ENCODE results near the gene ZNF785. TPM values are rescaled to one million over a fixed set of nuclear protein-coding genes. Genes with fewer than 3 reads are reported as not detected.

Gene ZNF785
- total and polyA plus RNA-seq, 2 of the 13 experiments (the other 11 are each of a cell fraction or from before 2014, with no cell fraction given): 0.01 TPM; not detected in 1

DNA sequence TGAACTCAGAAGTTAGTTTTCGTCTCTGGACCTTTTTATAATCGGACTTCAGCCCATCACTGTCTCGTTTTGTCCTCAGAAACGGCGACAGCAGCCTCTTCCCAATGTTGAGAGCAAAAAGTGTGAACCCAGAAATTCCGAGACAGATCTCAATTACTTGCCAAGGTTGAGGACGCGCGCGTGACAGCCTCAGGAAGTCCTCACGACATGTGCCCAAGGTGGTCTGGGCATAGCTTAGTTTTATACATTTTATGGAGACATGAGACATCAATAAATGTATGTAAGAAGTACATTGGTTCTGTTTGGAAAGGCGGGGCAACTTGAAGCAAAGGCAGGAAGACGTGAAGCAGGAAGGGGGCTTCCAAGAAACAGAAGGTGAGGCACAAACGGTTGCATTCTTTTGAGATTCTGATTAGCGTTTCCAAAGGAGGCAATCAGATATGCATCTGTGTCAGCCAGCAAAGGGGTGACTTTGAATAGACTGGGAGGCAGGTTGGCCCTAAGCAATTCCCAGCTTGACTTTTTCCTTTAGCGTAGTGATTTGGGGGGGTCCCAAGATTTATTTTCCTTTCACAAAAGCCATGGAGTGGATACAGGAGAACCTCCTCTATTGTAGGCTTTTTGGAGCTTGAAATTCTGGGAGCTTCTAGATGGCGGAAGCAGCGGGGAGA, 50.3 kb downstream of the ZNF785 start (continued):
- TF ChIP-seq, protein P1, sequence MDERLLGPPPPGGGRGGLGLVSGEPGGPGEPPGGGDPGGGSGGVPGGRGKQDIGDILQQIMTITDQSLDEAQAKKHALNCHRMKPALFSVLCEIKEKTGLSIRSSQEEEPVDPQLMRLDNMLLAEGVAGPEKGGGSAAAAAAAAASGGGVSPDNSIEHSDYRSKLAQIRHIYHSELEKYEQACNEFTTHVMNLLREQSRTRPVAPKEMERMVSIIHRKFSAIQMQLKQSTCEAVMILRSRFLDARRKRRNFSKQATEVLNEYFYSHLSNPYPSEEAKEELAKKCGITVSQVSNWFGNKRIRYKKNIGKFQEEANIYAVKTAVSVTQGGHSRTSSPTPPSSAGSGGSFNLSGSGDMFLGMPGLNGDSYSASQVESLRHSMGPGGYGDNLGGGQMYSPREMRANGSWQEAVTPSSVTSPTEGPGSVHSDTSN (CRISPR knock-in tag; IDR thresholded peaks at IDR 0.05): no peak
- peak; percentile 10; the same call in 1 of the 2 replicates for TF ChIP-seq TARDBP (CRISPR knock-in tag; IDR thresholded peaks at IDR 0.05)
- TF ChIP-seq, protein P2, sequence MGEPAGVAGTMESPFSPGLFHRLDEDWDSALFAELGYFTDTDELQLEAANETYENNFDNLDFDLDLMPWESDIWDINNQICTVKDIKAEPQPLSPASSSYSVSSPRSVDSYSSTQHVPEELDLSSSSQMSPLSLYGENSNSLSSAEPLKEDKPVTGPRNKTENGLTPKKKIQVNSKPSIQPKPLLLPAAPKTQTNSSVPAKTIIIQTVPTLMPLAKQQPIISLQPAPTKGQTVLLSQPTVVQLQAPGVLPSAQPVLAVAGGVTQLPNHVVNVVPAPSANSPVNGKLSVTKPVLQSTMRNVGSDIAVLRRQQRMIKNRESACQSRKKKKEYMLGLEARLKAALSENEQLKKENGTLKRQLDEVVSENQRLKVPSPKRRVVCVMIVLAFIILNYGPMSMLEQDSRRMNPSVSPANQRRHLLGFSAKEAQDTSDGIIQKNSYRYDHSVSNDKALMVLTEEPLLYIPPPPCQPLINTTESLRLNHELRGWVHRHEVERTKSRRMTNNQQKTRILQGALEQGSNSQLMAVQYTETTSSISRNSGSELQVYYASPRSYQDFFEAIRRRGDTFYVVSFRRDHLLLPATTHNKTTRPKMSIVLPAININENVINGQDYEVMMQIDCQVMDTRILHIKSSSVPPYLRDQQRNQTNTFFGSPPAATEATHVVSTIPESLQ (CRISPR knock-in tag; conservative IDR thresholded peaks at IDR 0.05): no peak
- TF ChIP-seq ZNF235 (CRISPR knock-in tag; IDR thresholded peaks at IDR 0.05; ENCODE audit: borderline replicate concordance): no peak
- TF ChIP-seq CC2D1A (CRISPR knock-in tag; IDR thresholded peaks at IDR 0.05): peak; percentile 66; the same call in 1 of the 2 replicates
- no peak for TF ChIP-seq ZNF138 (CRISPR knock-in tag; IDR thresholded peaks at IDR 0.05; ENCODE audit: low read depth)
- TF ChIP-seq, protein P3, sequence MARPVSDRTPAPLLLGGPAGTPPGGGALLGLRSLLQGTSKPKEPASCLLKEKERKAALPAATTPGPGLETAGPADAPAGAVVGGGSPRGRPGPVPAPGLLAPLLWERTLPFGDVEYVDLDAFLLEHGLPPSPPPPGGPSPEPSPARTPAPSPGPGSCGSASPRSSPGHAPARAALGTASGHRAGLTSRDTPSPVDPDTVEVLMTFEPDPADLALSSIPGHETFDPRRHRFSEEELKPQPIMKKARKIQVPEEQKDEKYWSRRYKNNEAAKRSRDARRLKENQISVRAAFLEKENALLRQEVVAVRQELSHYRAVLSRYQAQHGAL (CRISPR knock-in tag; IDR thresholded peaks at IDR 0.05; ENCODE audit: not compliant biosample characterization): no peak
- no peak for TF ChIP-seq MAFG (CRISPR knock-in tag; IDR thresholded peaks at IDR 0.05)
- TF ChIP-seq PCBP1 (IDR thresholded peaks at IDR 0.05; ENCODE audit: borderline replicate concordance, low read depth, low read length): no peak
- peak; percentile 9; the same call in 1 of the 2 replicates for TF ChIP-seq ZNF296 (CRISPR knock-in tag; conservative IDR thresholded peaks at IDR 0.05)
- TF ChIP-seq ZNF3 (CRISPR knock-in tag; IDR thresholded peaks at IDR 0.05): no peak
- TF ChIP-seq ATRX (CRISPR knock-in tag; IDR thresholded peaks at IDR 0.05; ENCODE audit: borderline replicate concordance): no peak
- no peak for TF ChIP-seq ZNF326 (CRISPR knock-in tag; IDR thresholded peaks at IDR 0.05; ENCODE audit: borderline replicate concordance)
- no peak for TF ChIP-seq KMT2A (CRISPR knock-in tag; IDR thresholded peaks at IDR 0.05)
- TF ChIP-seq, protein P4, sequence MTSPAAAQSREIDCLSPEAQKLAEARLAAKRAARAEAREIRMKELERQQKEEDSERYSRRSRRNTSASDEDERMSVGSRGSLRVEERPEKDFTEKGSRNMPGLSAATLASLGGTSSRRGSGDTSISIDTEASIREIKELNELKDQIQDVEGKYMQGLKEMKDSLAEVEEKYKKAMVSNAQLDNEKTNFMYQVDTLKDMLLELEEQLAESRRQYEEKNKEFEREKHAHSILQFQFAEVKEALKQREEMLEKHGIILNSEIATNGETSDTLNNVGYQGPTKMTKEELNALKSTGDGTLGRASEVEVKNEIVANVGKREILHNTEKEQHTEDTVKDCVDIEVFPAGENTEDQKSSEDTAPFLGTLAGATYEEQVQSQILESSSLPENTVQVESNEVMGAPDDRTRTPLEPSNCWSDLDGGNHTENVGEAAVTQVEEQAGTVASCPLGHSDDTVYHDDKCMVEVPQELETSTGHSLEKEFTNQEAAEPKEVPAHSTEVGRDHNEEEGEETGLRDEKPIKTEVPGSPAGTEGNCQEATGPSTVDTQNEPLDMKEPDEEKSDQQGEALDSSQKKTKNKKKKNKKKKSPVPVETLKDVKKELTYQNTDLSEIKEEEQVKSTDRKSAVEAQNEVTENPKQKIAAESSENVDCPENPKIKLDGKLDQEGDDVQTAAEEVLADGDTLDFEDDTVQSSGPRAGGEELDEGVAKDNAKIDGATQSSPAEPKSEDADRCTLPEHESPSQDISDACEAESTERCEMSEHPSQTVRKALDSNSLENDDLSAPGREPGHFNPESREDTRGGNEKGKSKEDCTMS (CRISPR knock-in tag; conservative IDR thresholded peaks at IDR 0.05): no peak
- TF ChIP-seq, protein P5, sequence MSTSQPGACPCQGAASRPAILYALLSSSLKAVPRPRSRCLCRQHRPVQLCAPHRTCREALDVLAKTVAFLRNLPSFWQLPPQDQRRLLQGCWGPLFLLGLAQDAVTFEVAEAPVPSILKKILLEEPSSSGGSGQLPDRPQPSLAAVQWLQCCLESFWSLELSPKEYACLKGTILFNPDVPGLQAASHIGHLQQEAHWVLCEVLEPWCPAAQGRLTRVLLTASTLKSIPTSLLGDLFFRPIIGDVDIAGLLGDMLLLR (CRISPR knock-in tag; IDR thresholded peaks at IDR 0.05): 0 out of 2 replicates have a peak, but pooled peaks have one; percentile 4
- no peak for TF ChIP-seq NRL (CRISPR knock-in tag; IDR thresholded peaks at IDR 0.05; ENCODE audit: borderline replicate concordance)
- TF ChIP-seq ZSCAN9 (CRISPR knock-in tag; IDR thresholded peaks at IDR 0.05; ENCODE audit: borderline replicate concordance): no peak
- TF ChIP-seq NFATC3 (CRISPR knock-in tag; IDR thresholded peaks at IDR 0.05): peak; percentile 77; the same call in 1 of the 2 replicates
- no peak for TF ChIP-seq ZFP62 (CRISPR knock-in tag; IDR thresholded peaks at IDR 0.05)
- TF ChIP-seq, protein P6, sequence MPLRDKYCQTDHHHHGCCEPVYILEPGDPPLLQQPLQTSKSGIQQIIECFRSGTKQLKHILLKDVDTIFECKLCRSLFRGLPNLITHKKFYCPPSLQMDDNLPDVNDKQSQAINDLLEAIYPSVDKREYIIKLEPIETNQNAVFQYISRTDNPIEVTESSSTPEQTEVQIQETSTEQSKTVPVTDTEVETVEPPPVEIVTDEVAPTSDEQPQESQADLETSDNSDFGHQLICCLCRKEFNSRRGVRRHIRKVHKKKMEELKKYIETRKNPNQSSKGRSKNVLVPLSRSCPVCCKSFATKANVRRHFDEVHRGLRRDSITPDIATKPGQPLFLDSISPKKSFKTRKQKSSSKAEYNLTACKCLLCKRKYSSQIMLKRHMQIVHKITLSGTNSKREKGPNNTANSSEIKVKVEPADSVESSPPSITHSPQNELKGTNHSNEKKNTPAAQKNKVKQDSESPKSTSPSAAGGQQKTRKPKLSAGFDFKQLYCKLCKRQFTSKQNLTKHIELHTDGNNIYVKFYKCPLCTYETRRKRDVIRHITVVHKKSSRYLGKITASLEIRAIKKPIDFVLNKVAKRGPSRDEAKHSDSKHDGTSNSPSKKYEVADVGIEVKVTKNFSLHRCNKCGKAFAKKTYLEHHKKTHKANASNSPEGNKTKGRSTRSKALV (CRISPR knock-in tag; IDR thresholded peaks at IDR 0.05): peak; percentile 52
